Left lobe of liver (tissue), 2 donors: ENCODE results near the gene KRTAP10-3. TPM values are rescaled to one million over a fixed set of nuclear protein-coding genes. Genes with fewer than 3 reads are reported as not detected.

ENCODE experiments used
- ATAC-seq: fragments of 200-7000 bp; cut with Tn5 transposase; one replicate; pipeline ENCODE4 v1.9.1; 2020; ENCODE audit warnings: mild to moderate bottlenecking, moderate library complexity
- DNase-seq: peaks from one replicate; pipeline ENCODE4 v3.0.0-alpha.2; 2020; ENCODE audit warnings: low spot score
- total RNA-seq: library from RNA; stranded (reverse); gene quantifications from one replicate; pipeline ENCODE4 v1.2.1, GENCODE V29; 2021
- donor health status: DM: no; HTN: no; CAD: no; lungs with moderate emphysema.
- donor health status: DM: no; HTN: yes; CAD: no.

Gene KRTAP10-3
- total RNA-seq, 1 donor from 2014 or later: not detected

- no peak for DNase-seq
- ATAC-seq: no peak
Measured at GRCh38 chr21:44508711-44509445, 49.7 kb downstream of the KRTAP10-3 start.

GRCh38 chr21:44508426-44508710 lies 50.2 kb downstream of the KRTAP10-3 start:
- ATAC-seq (peak; percentile 29), DNase-seq (peak; percentile 60)

Other genes with a start within 250 kb of the KRTAP10-3 start
- gene CFAP410, start 219.4 kb downstream of the KRTAP10-3 start, total RNA-seq: 13.9 TPM
- 1.4 TPM for gene TRPM2, start 205.2 kb downstream of the KRTAP10-3 start, total RNA-seq
- gene LRRC3, start 103.3 kb downstream of the KRTAP10-3 start, total RNA-seq: 22.0 TPM
- gene KRTAP10-1, start 18.6 kb downstream of the KRTAP10-3 start, total RNA-seq: not detected
- not detected for gene KRTAP10-2, start 7.3 kb downstream of the KRTAP10-3 start, total RNA-seq
- gene KRTAP10-4, start 14.9 kb upstream of the KRTAP10-3 start, total RNA-seq: not detected
- not detected for gene KRTAP10-5, start 21.8 kb upstream of the KRTAP10-3 start, total RNA-seq
- not detected for gene KRTAP10-6, start 33.7 kb upstream of the KRTAP10-3 start, total RNA-seq
- not detected for gene KRTAP10-7, start 41.8 kb upstream of the KRTAP10-3 start, total RNA-seq
- not detected for gene KRTAP10-8, start 53.3 kb upstream of the KRTAP10-3 start, total RNA-seq
- not detected for gene KRTAP10-9, start 68.3 kb upstream of the KRTAP10-3 start, total RNA-seq
- gene KRTAP10-10, start 78.6 kb upstream of the KRTAP10-3 start, total RNA-seq: not detected
- gene KRTAP10-11, start 87.6 kb upstream of the KRTAP10-3 start, total RNA-seq: not detected
- not detected for gene KRTAP12-4, start 95.9 kb upstream of the KRTAP10-3 start, total RNA-seq
- not detected for gene KRTAP12-3, start 99.1 kb upstream of the KRTAP10-3 start, total RNA-seq
- gene KRTAP12-2, start 108.1 kb upstream of the KRTAP10-3 start, total RNA-seq: not detected
- gene KRTAP12-1, start 123.4 kb upstream of the KRTAP10-3 start, total RNA-seq: not detected
- gene KRTAP10-12, start 138.4 kb upstream of the KRTAP10-3 start, total RNA-seq: not detected
- gene TSPEAR, start 152.8 kb upstream of the KRTAP10-3 start, total RNA-seq: not detected
- gene UBE2G2, start 243.0 kb upstream of the KRTAP10-3 start, total RNA-seq: 43.4 TPM